Measurements from ENCODE around the gene SAXO1.

Gene SAXO1

DNA sequence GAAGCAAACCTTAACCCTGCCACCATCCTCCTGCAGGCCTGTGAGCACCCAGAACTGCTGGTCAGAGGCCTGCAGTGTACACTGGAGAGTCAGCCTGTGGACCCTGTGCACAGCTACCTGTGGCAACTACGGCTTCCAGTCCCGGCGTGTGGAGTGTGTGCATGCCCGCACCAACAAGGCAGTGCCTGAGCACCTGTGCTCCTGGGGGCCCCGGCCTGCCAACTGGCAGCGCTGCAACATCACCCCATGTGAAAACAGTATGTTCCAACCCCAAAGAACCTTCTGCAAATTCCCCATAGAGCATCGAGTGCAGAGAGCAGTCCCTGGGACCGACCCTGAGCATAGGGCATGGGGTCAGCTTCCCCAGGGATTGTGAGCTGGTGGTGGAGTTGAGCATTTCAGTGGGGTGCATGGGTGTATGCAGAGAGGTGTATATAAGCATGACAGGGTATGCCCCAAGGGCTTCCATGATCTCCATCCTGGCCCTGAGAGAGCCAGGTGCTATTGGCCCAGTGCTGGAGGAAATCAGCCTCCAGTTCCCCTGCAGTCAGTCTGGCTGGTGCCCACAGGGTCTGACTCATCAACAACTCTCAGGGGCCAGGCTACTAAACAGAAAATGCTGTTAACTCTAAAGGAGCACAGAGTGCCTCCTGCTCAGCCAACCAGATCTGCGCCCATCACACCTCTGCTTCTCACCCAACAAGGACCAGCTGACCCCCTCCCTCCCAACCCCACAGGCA, 126.2 kb downstream of the SAXO1 start:
- no peak for TF ChIP-seq EZH2phosphoT487 (IDR thresholded peaks at IDR 0.05; ENCODE audit: low read depth)
- TF ChIP-seq, protein P1, sequence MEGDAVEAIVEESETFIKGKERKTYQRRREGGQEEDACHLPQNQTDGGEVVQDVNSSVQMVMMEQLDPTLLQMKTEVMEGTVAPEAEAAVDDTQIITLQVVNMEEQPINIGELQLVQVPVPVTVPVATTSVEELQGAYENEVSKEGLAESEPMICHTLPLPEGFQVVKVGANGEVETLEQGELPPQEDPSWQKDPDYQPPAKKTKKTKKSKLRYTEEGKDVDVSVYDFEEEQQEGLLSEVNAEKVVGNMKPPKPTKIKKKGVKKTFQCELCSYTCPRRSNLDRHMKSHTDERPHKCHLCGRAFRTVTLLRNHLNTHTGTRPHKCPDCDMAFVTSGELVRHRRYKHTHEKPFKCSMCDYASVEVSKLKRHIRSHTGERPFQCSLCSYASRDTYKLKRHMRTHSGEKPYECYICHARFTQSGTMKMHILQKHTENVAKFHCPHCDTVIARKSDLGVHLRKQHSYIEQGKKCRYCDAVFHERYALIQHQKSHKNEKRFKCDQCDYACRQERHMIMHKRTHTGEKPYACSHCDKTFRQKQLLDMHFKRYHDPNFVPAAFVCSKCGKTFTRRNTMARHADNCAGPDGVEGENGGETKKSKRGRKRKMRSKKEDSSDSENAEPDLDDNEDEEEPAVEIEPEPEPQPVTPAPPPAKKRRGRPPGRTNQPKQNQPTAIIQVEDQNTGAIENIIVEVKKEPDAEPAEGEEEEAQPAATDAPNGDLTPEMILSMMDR (IDR thresholded peaks at IDR 0.05; ENCODE audit: low read depth, low read length), result no peak
- Histone ChIP-seq H3K4me1 (ENCODE audit: low read length) (no peaks in the 10 kb centered on the region), H3K4me2 (ENCODE audit: low read length) (no peak overlapping the region)

DNA sequence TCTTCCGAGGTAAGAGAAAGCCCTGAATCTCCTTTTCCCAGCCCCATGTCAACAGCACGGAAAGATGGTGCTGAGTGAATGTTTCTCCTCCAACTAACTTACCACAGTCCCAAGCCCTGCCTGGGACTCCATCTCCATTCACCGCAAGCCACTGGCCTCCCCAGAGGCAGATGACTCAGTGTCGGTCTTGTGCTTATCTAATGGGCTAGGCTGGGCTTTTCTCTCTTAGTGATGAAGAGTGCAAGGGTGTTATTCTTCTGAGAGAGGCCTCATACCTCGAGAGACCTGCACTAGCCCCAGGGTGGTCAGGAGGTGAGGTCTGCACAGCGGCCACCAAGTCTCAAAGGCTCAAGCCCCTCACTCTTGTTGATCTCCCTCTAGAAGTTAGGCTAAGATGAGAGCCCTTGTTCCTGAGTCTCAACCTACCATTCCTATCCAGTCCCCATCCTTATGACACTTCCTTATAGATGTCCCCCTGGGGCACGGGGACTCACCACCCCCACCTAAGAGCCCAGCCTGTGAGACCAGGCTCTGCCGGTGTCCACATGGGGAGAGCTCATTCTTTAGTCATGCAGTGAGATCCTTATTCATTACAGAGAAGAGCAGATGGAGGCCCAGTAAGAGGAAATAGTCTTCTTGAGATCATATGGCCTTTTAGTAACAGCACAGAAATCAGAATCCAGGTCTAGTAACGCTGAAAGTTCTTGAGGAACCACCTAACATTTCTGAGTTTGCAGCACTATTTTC, 127.0 kb downstream of the SAXO1 start:
- no peaks in the 10 kb centered on the region for H3K9me3 ChIP-seq (ENCODE audit: insufficient read depth, low read length)
- no peaks in the 10 kb centered on the region for H4K20me1 ChIP-seq (ENCODE audit: insufficient read depth, low read length)
- 0 out of 2 replicates have a peak, but pooled peaks cover 10% of the 10 kb centered on the region for H3K27me3 ChIP-seq (ENCODE audit: low read depth, low read length)
- no peak overlapping the region for H2AFZ ChIP-seq (ENCODE audit: low read depth, low read length)
- no peaks in the 10 kb centered on the region for H3K4me1 ChIP-seq (ENCODE audit: low read length)
- no peak overlapping the region for H3K27ac ChIP-seq (ENCODE audit: low read length)
- H3K9ac ChIP-seq (ENCODE audit: low read length), result no peak overlapping the region
- no peaks in the 10 kb centered on the region for H3K79me2 ChIP-seq (ENCODE audit: low read length)
- H3K36me3 ChIP-seq (replicated peaks; ENCODE audit: low read depth, low read length), result no peaks in the 10 kb centered on the region
- TF ChIP-seq EZH2phosphoT487 (IDR thresholded peaks at IDR 0.05; ENCODE audit: low read depth), result no peak
- TF ChIP-seq, protein P1 (IDR thresholded peaks at IDR 0.05; ENCODE audit: low read depth, low read length), result no peak
- no peak overlapping the region for H3K4me2 ChIP-seq (ENCODE audit: low read length)
- H3K4me3 ChIP-seq (ENCODE audit: low read length), result no peak overlapping the region

More for the DNA sequence above, 126.2 kb downstream of the SAXO1 start:
- no peak overlapping the region for H3K9ac ChIP-seq (ENCODE audit: low read length)
- no peak overlapping the region for H2AFZ ChIP-seq (ENCODE audit: low read depth, low read length)
- H4K20me1 ChIP-seq (ENCODE audit: insufficient read depth, low read length), result no peaks in the 10 kb centered on the region
- no peaks in the 10 kb centered on the region for H3K36me3 ChIP-seq (replicated peaks; ENCODE audit: low read depth, low read length)
- H3K9me3 ChIP-seq (ENCODE audit: insufficient read depth, low read length), result no peaks in the 10 kb centered on the region
- H3K4me3 ChIP-seq (ENCODE audit: low read length), result no peak overlapping the region
- H3K27ac ChIP-seq (ENCODE audit: low read length), result no peak overlapping the region
- 0 out of 2 replicates have a peak, but pooled peaks cover 10% of the 10 kb centered on the region for H3K27me3 ChIP-seq (ENCODE audit: low read depth, low read length)
- H3K79me2 ChIP-seq (ENCODE audit: low read length), result no peaks in the 10 kb centered on the region

DNA sequence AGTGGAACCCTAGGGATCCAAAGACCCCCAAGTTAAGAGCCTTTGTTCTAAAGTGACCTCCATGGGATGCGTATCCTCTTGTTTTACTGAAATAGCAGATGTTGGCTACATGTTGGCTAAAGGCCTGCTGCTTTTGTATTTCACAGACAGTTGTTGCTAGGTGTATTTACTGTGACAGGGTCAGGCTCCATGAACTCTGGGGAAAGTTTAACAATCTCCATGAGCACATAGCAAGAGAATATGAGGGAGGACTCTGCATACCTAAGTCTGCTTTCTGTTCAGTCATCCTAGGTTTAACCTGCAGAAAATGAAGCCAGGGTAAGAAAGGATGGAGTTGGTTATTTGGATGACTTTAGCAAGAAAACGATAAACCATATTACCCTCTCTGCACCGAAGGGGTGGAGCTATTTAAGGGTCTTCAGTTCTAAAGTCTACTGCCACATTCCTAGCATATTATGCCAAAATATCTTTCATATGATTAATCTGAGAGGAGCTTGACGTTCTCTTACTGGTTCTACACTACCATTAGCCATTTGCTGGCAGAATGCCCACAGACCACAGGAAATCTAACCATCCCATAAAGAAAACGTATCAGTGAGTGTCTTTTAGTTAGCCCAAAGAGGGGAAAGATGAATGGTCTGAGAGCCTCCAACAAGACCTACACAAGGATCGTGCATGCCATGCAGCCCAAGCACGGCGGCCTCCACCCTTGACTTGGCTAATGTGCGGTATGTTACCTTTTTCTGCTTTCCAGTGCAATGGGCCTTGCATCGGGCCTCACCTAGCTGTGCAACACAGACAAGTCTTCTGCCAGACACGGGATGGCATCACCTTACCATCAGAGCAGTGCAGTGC, 127.8 kb downstream of the SAXO1 start:
- H3K9me3 ChIP-seq (ENCODE audit: insufficient read depth, low read length), result no peaks in the 10 kb centered on the region
- H3K9ac ChIP-seq (ENCODE audit: low read length), result no peak overlapping the region
- no peaks in the 10 kb centered on the region for H3K36me3 ChIP-seq (replicated peaks; ENCODE audit: low read depth, low read length)
- H3K4me2 ChIP-seq (ENCODE audit: low read length), result no peak overlapping the region
- H3K27me3 ChIP-seq (ENCODE audit: low read depth, low read length), result 0 out of 2 replicates have a peak, but pooled peaks cover 6% of the 10 kb centered on the region
- H2AFZ ChIP-seq (ENCODE audit: low read depth, low read length), result no peak overlapping the region
- H4K20me1 ChIP-seq (ENCODE audit: insufficient read depth, low read length), result no peaks in the 10 kb centered on the region
- H3K4me3 ChIP-seq (ENCODE audit: low read length), result no peak overlapping the region
- TF ChIP-seq EZH2phosphoT487 (IDR thresholded peaks at IDR 0.05; ENCODE audit: low read depth), result no peak
- TF ChIP-seq, protein P1 (IDR thresholded peaks at IDR 0.05; ENCODE audit: low read depth, low read length), result no peak
- no peaks in the 10 kb centered on the region for H3K4me1 ChIP-seq (ENCODE audit: low read length)
- no peaks in the 10 kb centered on the region for H3K79me2 ChIP-seq (ENCODE audit: low read length)
- H3K27ac ChIP-seq (ENCODE audit: low read length), result no peak overlapping the region

Data from OCI-LY3 (cell line).